Thyroid gland (tissue), 4 donors: ENCODE measurements around the gene VSTM4. TPM values are rescaled to one million over a fixed set of nuclear protein-coding genes. Genes with fewer than 3 reads are reported as not detected.
A peak's percentile ranks its signal among the peaks of the same experiment; 100 is the strongest.

ENCODE experiments used
- DNase-seq, 2 donors: peaks; one replicate each; pipeline ENCODE4 v3.0.0-alpha.2; 2019
- H3K27ac ChIP-seq, 3 donors: fragments of 200-600 bp; sonication (generic); 1 replicate in 2 of 3; 2 replicates in 1 of 3; pipeline ENCODE4 v1.5.1; 2016 to 2019; ENCODE audit warnings: mild to moderate bottlenecking in 1 of 3, moderate library complexity in 1 of 3
- H3K27me3 ChIP-seq: fragments of 200-600 bp; sonication (generic); one replicate; pipeline ENCODE4 v1.5.1; 2019
- H3K36me3 ChIP-seq, 2 donors: fragments of 200-600 bp; sonication (generic); one replicate each; pipeline ENCODE4 v1.5.1; 2016 to 2019
- H3K4me1 ChIP-seq, 2 donors: fragments of 200-600 bp; sonication (generic); one replicate each; pipeline ENCODE4 v1.5.1; 2017 to 2019
- H3K4me3 ChIP-seq, 3 donors: fragments of 200-600 bp; sonication (generic); replicated peaks in 1 of 3; 1 replicate in 2 of 3; 2 replicates in 1 of 3; pipeline ENCODE4 v1.5.1; 2016; ENCODE audit warnings: mild to moderate bottlenecking in 1 of 3
- H3K9me3 ChIP-seq: fragments of 200-600 bp; sonication (generic); one replicate; pipeline ENCODE4 v1.5.1; 2017
- POLR2A ChIP-seq, 2 donors: fragments of 450-650 bp; IDR thresholded peaks; one replicate each; pipeline ENCODE4 v1.6.1; 2017; ENCODE audit warnings: antibody characterized with exemption in 2 of 2, mild to moderate bottlenecking in 2 of 2, moderate library complexity in 1 of 2
- WGBS, 2 donors: methylation state at CpG; one replicate each; pipeline ENCODE4 v1.1.5; 2017; 5-methylcytosine and 5-hydroxymethylcytosine counted together
- intact Hi-C: fragments of 100-400 bp; cut with DNase I; formaldehyde crosslinking; loops from one replicate; pipeline ENCODE4 v1.15.1; 2023
- total RNA-seq, 4 donors: library from RNA; depleted of rRNA; stranded (reverse); fragments of >200 nt; gene quantifications; one replicate each; pipeline ENCODE4 v1.2.3, GENCODE V29; 2016
- TF ChIP-seq, protein P1 (sequence below), 6 experiments: fragments of 200-600 bp in 3 of 6; fragments of 450-650 bp in 3 of 6; sonication (generic) in 3 of 6; IDR thresholded peaks; one replicate each; pipeline ENCODE4 v1.5.1; 2016 to 2019; ENCODE audit warnings: antibody characterized with exemption in 6 of 6, mild to moderate bottlenecking in 2 of 6, inconsistent platforms in 1 of 6, moderate library complexity in 1 of 6

VSTM4 gene
- total RNA-seq, 4 donors from 2014 or later, result 42.9 to 220 (median 142) TPM

GRCh38 chr10:49149881-49150280, 34.6 kb upstream of the VSTM4 start:
- intact Hi-C loops, result no loop called here
- Histone ChIP-seq H3K27ac (no peak overlapping the region), H3K27me3 (no peaks in the 10 kb centered on the region), H3K36me3 (no peaks in the 10 kb centered on the region), H3K9me3 (no peaks in the 10 kb centered on the region), H3K4me1 (no peaks in the 10 kb centered on the region), H3K4me3 (no peak overlapping the region)
- TF ChIP-seq, protein P1, sequence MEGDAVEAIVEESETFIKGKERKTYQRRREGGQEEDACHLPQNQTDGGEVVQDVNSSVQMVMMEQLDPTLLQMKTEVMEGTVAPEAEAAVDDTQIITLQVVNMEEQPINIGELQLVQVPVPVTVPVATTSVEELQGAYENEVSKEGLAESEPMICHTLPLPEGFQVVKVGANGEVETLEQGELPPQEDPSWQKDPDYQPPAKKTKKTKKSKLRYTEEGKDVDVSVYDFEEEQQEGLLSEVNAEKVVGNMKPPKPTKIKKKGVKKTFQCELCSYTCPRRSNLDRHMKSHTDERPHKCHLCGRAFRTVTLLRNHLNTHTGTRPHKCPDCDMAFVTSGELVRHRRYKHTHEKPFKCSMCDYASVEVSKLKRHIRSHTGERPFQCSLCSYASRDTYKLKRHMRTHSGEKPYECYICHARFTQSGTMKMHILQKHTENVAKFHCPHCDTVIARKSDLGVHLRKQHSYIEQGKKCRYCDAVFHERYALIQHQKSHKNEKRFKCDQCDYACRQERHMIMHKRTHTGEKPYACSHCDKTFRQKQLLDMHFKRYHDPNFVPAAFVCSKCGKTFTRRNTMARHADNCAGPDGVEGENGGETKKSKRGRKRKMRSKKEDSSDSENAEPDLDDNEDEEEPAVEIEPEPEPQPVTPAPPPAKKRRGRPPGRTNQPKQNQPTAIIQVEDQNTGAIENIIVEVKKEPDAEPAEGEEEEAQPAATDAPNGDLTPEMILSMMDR (IDR thresholded peaks at IDR 0.05), result no peak
- TF ChIP-seq POLR2A (IDR thresholded peaks at IDR 0.05), result no peak
- peak; percentile 42 to 69 for DNase-seq
- 65 to 67% methylated on average over 3 of the region's 3 CpGs for WGBS, 2 donors

DNA sequence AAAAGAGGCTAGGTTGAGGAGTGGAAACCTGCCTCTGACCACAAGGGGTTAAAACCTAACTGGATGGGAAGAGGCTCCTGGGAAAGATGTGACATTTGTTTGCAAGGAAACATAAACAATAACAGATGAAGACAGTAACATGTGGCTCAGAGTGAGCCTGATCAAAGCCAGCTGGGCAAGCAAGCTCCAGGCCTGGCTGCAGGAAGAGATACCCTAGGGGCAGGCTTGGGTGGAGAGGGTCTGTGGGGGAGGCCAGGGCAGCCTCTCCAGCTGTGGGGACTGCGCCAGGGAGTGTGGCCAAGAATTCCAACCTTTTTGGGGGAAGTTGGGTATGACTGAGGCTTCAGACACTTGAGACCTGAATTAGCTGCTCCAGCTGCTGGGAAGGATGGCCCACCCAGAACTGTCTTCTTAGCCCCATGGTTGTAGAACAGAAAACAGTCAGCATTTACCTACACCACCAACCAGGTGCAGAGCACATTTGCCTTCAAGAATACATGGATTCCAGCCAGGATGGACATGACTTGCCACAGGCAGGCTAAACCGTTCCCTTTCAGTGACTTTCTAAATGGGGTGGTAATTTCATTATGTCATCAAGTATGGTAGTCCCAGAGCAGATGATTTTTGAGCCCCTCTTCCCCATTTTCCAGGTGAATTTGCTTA, 28.9 kb upstream of the VSTM4 start:
- 68% methylated on average over 2 of the region's 2 CpGs for WGBS, 2 donors
- Histone ChIP-seq H3K4me3 (no peak overlapping the region), H3K4me1 (peaks cover 3 to 20% of the 10 kb centered on the region in 2 donors), H3K27me3 (no peaks in the 10 kb centered on the region), H3K36me3 (no peaks in the 10 kb centered on the region), H3K9me3 (no peaks in the 10 kb centered on the region), H3K27ac (no peak overlapping the region)
- DNase-seq, result no peak
- intact Hi-C loops, result no loop called here
- TF ChIP-seq POLR2A (IDR thresholded peaks at IDR 0.05), result no peak
- TF ChIP-seq, protein P1 (IDR thresholded peaks at IDR 0.05), result no peak

- Histone ChIP-seq H3K4me1 (peaks cover 3 to 27% of the 10 kb centered on the region in 2 donors), H3K27me3 (no peaks in the 10 kb centered on the region), H3K36me3 (no peaks in the 10 kb centered on the region), H3K27ac (no peak overlapping the region), H3K4me3 (no peak overlapping the region), H3K9me3 (no peaks in the 10 kb centered on the region)
- DNase-seq, result no peak
- intact Hi-C loops, result no loop called here
- TF ChIP-seq, protein P1 (IDR thresholded peaks at IDR 0.05), result no peak
- TF ChIP-seq POLR2A (IDR thresholded peaks at IDR 0.05), result no peak
Measured at GRCh38 chr10:49143249-49143648, 27.9 kb upstream of the VSTM4 start.

DNA sequence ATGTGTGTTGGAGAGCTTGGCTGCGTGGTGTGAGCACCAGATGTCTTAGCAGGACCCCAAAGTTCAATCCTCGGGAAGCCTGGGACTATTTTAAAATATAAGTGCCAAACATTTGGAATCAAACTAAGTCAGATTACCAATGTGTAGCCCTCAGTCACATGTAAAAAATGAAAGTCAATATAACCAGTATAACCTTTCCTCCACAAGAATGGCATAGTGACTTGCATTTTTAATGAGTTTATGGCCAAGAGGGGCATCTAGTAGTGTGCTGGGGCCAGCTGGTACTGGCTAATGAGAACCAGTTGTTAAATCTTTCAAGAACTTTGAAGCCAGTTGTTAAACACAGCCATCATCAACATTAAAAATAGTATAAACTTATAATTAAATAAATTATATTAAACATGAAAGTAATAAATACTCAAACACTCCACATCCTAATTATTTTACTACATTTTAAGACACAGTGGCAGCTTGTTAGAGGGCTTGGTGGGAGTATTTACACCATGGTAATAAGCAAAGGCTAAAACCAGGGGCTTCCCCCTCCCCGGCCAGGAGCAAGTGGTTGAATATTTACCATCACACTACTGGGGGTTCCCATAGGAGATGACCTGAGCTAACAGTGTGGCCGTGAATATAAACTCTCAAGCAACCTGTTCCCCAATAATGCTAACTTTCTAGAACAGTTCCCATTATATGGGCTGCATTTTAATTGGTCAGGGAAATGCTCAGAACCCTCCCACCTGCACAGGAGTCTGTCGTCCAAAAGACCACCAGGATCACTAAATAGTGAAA, 26.4 kb upstream of the VSTM4 start:
- Histone ChIP-seq H3K27ac (no peak overlapping the region), H3K4me1 (peaks cover 3 to 27% of the 10 kb centered on the region in 2 donors), H3K9me3 (no peaks in the 10 kb centered on the region), H3K4me3 (no peak overlapping the region), H3K36me3 (no peaks in the 10 kb centered on the region), H3K27me3 (no peaks in the 10 kb centered on the region)
- WGBS, 2 donors, result 93% methylated on average over 5 of the region's 5 CpGs
- intact Hi-C loops, result no loop called here
- no peak for TF ChIP-seq POLR2A (IDR thresholded peaks at IDR 0.05)
- TF ChIP-seq, protein P1 (IDR thresholded peaks at IDR 0.05), result no peak
- DNase-seq, result no peak
